HG02588 (cell line): Measurements from ENCODE around the gene EFEMP1.
"Not testable (repeated sequence)": the region's sequence is repeated elsewhere in the genome, so short reads cannot be mapped to it uniquely, and the experiment has no call there.

Source experiments
- ATAC-seq: cut with Tn5 transposase; IDR thresholded peaks from one replicate; pipeline ENCODE4 v1.9.1; 2021; ENCODE audit warnings: mild to moderate bottlenecking, moderate library complexity; ENCODE audit not compliant: unreplicated experiment

EFEMP1 gene

GRCh38 chr2:55837073-55837472 lies 86.5 kb downstream of the EFEMP1 start:
- ATAC-seq = no peak

- ATAC-seq = not testable (repeated sequence)
Observed at GRCh38 chr2:55831671-55832410, 91.7 kb downstream of the EFEMP1 start.

GRCh38 chr2:55827855-55828254 lies 95.7 kb downstream of the EFEMP1 start:
- no peak for ATAC-seq

GRCh38 chr2:55827428-55827827 lies 96.2 kb downstream of the EFEMP1 start:
- not testable (repeated sequence) for ATAC-seq

- ATAC-seq = no peak
Observed at GRCh38 chr2:55826246-55826645, 97.3 kb downstream of the EFEMP1 start.

- no peak for ATAC-seq
Observed at GRCh38 chr2:55824551-55825096, 99.0 kb downstream of the EFEMP1 start.
